HG02642 (cell line): ENCODE measurements around the gene OR13J1.
"Not testable (repeated sequence)": the region's sequence is repeated elsewhere in the genome, so short reads cannot be mapped to it uniquely, and the experiment has no call there.

Experiments used
- ATAC-seq: cut with Tn5 transposase; IDR thresholded peaks from one replicate; pipeline ENCODE4 v1.9.1; 2021; ENCODE audit warnings: mild to moderate bottlenecking; ENCODE audit not compliant: unreplicated experiment, poor library complexity

The OR13J1 gene

DNA sequence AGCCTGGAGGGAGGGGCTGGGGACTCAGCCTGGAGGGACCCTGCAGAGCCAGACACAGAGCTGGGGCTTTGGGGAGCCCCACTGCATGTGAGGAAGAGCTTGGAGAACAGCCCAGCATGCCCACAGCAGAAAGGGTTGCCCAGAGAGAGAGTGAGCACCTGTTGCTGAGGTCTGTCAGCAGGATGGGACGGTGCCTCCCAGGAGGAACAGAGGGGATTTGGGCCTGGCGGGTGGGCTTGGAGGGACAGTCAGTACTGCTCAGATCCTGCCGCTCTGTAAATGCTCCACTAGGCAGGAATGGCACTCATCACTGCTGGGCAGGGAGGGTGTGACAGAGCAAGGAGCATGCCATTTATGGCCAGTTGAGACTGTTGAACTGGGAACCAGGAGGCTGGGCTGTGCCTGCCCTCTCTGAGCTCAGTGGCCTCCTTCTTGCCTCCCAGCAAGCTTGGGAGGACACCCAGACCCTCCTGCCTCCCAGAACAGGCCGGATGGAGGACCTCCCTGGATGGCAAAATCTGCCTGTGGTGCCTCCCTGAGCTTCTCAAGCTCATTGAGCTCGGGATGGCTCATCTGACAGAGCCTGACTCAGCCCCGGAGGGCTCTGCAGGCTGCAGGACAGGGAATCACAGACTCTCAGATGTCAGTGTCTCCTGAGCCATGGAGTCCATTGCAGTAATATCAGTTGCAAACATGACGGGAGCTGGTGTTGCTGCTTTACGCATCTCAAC, 35.0 kb upstream of the OR13J1 start:
- no peak for ATAC-seq

DNA sequence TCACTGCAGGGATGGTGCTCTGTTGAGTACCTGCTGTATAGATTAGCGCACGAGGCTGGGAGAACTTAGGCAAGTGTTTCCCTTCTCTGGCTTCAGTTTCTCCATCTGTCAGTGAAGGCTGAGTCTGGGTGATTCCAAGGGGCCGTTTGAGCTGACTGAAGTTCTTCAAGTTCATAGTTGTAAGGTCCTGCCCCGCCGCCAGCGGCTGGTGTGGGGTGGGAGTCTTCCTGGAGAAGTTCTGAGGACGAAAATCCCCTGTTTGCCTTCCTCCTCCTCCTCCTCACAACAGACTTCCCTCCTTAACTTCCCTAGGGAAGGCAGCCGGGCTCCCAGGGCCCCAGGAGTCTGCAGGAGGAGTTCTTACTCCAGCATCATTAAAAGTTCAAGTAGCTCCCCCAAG, 34.1 kb upstream of the OR13J1 start:
- no peak for ATAC-seq

DNA sequence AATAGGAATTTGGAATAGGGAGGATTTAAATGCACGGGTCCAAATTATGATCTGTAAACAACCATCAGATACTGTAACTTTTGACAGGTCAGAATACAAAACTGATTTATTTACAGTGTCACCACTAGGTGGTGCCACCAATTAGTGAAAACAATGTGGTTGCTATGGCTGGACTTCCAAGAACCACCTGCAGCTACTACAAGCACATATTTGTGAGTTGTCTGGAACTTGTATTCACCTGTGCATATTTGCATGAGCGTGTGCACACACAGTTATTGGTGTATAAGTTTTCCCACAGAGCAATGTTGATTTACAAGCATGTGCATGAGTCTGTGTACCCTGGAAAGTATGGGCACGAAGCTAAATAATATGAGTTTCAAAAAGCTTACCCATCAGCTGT, 32.8 kb upstream of the OR13J1 start:
- no peak for ATAC-seq

GRCh38 chr9:35899021-35899420, 28.8 kb upstream of the OR13J1 start:
- ATAC-seq: no peak

GRCh38 chr9:35898337-35898736, 28.1 kb upstream of the OR13J1 start:
- ATAC-seq: no peak

DNA sequence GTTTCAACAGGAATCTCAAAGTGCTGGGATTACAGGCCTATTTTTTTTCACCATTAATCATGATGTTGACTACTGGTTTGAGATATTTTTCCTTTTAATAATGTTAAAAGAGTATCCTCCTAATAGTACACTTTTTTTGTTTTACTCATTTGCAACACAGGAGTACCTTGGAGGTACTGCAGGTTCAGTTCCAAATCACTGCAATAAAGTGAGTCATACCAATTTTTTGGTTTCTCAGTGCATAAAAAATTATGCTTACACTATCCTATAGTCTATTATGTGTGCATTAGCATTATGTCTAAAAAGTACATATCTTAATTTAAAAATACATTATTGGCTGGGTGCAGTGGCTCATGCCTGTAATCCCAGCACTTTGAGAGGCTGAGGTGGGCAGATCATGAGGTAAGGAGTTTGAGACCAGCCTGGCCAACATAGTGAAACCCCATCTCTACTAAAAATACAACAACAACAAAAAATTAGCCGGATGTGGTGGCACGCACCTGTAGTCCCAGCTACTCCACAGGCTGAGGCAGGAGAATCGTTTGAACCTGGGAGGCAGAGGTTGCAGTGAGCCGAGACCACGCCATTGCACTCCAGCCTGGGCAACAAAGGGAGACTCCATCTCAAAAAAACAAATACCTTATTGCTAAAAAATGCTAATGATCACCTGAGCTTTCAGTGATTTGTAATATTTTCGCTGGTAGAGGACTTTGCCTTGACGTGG, 27.3 kb upstream of the OR13J1 start:
- ATAC-seq: not testable (repeated sequence)

DNA sequence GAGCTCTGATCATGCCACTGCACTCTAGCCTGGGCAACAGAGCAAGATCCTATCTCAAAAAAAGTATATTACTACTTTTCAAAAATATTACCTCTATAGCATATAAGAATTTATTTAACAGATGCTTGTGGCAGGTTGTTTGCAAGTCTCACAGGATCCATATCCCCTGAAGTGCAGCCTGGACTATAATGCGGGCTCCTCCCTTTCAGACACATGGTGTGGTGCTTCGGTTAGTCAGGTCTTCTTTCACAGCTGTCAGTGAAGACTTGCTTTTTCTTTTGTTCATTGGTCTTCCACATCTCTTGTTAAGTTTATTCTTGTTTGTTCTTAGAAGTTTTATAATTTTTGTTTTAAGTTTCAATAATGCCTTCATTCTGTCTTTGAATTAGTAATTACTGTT, 26.4 kb upstream of the OR13J1 start:
- no peak for ATAC-seq

DNA sequence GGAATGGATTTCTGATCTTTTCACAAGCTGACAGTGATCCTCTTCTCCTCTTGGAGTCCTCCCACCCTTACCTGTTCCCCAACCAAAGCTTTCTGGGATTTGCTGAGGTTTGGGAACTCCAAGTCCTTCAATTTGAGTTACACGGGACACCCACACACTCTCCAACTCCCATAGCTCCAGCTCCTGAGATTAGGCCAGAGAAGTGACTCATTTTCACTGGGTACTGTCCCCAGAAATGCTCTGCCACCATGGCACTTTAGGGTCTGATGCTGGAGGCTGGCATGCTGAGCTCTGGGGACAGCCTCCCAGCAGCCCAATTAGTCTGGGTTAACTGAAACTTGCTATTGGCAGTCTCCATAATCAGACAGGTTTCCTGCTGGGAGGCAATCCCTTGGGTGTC, 21.9 kb upstream of the OR13J1 start:
- ATAC-seq: no peak

GRCh38 chr9:35891646-35892045, 21.4 kb upstream of the OR13J1 start:
- no peak for ATAC-seq

DNA sequence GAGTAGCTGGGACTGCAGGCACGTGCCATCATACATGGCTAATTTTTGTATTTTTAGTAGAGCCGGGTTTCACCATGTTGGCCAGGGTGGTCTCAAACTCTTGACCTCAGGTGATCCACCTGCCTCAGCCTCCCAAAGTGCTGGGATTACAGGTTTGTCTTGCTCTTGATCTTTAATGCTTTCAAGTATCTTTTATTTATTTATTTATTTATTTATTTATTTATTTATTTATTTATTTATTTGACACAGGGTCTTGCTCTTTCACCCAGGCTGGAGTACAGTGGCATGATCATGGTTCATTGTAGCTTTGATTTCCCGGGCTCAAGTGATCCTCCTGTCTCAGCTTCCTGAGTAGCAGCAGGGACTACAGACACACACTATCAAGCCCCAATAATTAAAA, 14.7 kb upstream of the OR13J1 start:
- not testable (repeated sequence) for ATAC-seq

DNA sequence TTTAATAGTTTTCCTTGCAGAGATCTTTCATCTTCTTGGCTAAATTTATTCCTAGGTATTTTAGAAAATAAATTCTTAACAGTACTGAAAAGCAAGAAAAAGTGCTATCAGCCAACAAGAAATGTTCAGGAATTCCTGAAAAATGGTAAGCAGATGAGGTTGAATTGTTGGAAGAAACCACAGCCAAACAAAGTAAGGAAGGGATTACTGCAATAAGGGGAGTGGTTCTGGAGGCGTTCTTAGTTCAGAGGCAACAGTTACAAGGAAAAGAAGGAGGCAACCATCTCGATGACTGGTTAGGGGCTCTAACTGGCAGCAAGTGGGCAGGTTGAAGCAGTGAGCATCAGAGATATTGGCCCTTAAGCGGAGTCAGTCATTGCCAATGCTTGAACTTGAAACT, 12.8 kb upstream of the OR13J1 start:
- no peak for ATAC-seq

GRCh38 chr9:35882263-35882848, 12.2 kb upstream of the OR13J1 start:
- no peak for ATAC-seq

DNA sequence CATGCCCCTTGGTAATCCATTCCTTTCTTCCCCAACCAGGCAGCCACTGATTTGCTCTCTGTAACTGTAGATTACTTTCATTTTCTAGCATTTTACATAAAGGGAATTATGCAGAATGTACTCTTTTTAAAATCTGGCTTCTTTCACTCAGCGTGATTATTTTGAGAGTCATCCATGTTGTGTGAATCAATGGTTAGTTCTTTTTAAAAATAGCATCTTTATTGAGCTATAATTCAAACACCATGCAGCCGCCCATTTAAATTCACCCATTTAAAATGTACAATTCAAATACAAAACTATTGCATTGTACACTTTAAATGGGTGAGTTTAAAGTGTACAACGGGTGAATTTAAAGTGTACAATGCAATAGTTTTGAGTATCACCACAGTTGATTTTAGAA, 2.3 kb upstream of the OR13J1 start:
- no peak for ATAC-seq

DNA sequence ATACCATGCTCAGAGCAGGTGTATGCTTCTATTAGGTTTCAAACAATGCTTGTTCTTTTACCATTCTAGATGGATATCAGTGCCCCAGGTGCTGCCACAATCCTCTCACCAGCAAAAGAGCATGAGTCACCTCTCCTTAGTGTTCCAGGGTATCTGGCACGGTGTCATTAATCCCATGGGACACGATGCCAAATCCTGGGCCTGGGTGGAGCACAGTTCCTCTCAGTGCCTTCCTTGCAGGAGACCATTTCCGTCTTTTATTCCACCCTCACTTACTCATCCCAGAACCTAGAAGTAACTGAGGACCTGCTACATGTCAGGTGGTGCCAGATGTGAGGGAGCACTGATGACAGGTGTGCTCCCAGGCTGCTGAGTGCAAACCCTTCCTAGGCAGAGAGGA, 1.3 kb upstream of the OR13J1 start:
- ATAC-seq: no peak

GRCh38 chr9:35869621-35870216, 482 bp downstream of the OR13J1 start:
- no peak for ATAC-seq

DNA sequence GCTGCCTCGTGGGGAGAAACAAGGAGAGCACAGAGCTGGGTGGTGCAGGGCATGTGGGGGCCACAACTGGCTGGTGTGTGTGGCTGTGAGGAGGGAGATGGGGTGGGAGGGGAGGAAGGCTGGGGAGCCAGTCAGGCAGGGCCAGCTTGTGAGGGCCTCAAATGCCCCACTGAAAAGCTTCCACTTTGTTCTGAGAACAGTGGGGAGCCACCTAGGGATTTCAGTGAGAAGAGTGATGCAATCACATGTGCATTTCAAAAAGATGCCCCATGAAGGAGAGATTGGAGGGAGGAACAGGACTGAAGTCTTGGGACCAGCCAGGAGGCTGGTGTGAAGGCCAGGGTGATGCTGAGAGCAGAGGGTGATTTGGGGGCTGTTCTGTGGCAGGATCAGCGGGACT, 1.3 kb downstream of the OR13J1 start:
- no peak for ATAC-seq

DNA sequence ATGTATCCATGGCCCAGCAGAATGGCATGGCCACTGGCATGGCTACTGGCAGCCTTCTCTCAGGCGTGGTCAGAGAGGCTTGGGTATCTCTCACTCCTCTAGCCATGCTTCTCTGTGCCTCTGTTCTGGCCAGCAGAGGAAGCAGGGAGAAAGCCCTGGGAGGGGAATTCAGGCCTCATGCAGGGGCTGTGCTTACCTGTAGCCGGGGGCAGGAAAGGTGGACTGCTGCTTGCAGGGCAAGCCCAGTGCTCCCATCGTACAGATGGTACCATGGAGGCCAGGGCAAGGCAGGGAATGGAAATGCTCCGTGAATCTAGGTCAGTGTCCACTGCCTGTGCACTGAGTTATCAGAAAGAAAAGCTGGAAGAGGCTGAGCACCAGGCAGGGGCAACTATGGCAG, 2.7 kb downstream of the OR13J1 start:
- ATAC-seq: no peak

- no peak for ATAC-seq
Measured at GRCh38 chr9:35864695-35865255, 5.4 kb downstream of the OR13J1 start.

GRCh38 chr9:35863583-35863982, 6.6 kb downstream of the OR13J1 start:
- no peak for ATAC-seq

GRCh38 chr9:35862328-35862727, 7.9 kb downstream of the OR13J1 start:
- no peak for ATAC-seq
